ENCODE data around the gene TERT. TPM values are rescaled to one million over a fixed set of nuclear protein-coding genes. Genes with fewer than 3 reads are reported as not detected.

Gene TERT
- total RNA-seq, 1 donor from 2014 or later = 2.4 TPM

DNA sequence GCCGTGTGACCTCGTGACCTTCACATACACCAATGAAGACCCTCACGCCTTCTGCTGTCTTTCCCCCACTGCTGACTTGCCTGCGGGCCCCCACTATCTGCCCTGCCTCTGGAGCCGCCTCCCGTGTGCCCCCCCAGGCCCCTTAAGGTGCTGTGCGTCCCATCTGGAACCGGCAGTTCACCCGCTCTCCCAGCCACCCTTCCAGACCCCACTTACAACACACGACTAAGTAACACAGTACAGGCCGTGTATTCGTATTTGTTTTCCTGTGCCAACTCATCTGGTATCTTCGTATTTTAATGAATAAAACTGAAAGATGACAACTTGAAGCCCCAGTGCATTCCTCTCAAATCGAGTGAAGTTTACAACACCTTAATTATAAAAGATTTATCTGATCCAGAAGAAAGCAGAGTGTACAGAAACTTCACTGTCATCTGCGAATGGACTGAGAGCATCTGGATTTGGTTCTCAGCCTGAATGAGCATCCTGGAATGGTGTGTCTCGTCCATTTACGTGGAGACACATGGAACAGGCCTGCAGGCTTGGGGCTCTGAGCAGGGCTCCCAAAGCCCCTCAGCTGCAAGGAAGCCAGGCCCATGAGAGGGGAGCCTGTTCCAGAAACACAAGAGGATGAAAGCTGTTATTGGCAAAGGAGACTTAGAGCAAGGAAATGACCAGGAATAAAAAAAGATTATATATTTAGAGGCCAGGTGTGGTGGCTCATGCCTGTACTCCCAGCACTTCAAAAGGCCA, 21.9 kb upstream of the TERT start:
- H3K9me3 Mint-ChIP-seq = no peaks in the 10 kb centered on the region
- no peak overlapping the region for H3K27ac Mint-ChIP-seq
- TF ChIP-seq, protein P1, sequence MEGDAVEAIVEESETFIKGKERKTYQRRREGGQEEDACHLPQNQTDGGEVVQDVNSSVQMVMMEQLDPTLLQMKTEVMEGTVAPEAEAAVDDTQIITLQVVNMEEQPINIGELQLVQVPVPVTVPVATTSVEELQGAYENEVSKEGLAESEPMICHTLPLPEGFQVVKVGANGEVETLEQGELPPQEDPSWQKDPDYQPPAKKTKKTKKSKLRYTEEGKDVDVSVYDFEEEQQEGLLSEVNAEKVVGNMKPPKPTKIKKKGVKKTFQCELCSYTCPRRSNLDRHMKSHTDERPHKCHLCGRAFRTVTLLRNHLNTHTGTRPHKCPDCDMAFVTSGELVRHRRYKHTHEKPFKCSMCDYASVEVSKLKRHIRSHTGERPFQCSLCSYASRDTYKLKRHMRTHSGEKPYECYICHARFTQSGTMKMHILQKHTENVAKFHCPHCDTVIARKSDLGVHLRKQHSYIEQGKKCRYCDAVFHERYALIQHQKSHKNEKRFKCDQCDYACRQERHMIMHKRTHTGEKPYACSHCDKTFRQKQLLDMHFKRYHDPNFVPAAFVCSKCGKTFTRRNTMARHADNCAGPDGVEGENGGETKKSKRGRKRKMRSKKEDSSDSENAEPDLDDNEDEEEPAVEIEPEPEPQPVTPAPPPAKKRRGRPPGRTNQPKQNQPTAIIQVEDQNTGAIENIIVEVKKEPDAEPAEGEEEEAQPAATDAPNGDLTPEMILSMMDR (IDR thresholded peaks at IDR 0.05) = no peak
- TF ChIP-seq EZH2 (IDR thresholded peaks at IDR 0.05) = no peak
- TF ChIP-seq EZH2phosphoT487 (IDR thresholded peaks at IDR 0.05) = no peak
- Histone ChIP-seq H3K9me3 (ENCODE audit: low read depth) (no peaks in the 10 kb centered on the region), H3K4me3 (no peak overlapping the region), H3K27me3 (no peaks in the 10 kb centered on the region), H3K27ac (no peak overlapping the region), H3K4me1 (peaks cover 12% of the 10 kb centered on the region), H2AFZ (replicated peaks) (no peak overlapping the region), H4K20me1 (ENCODE audit: low read depth) (no peaks in the 10 kb centered on the region), H3K4me2 (peak overlapping the region; percentile 60), H3K9ac (no peak overlapping the region), H3F3A (ENCODE audit: low read depth) (peaks cover 14% of the 10 kb centered on the region), H3K79me2 (ENCODE audit: low read depth) (no peaks in the 10 kb centered on the region), H3K36me3 (no peaks in the 10 kb centered on the region)
- H3K4me1 Mint-ChIP-seq = peaks cover 6% of the 10 kb centered on the region
- H3K27me3 Mint-ChIP-seq (ENCODE audit: insufficient read depth, low read depth) = peaks cover 2% of the 10 kb centered on the region
- peaks cover 12% of the 10 kb centered on the region for H3K36me3 Mint-ChIP-seq
- no peak for DNase-seq (ENCODE audit: low spot score)
- no peak overlapping the region for H3K4me3 Mint-ChIP-seq

DNA sequence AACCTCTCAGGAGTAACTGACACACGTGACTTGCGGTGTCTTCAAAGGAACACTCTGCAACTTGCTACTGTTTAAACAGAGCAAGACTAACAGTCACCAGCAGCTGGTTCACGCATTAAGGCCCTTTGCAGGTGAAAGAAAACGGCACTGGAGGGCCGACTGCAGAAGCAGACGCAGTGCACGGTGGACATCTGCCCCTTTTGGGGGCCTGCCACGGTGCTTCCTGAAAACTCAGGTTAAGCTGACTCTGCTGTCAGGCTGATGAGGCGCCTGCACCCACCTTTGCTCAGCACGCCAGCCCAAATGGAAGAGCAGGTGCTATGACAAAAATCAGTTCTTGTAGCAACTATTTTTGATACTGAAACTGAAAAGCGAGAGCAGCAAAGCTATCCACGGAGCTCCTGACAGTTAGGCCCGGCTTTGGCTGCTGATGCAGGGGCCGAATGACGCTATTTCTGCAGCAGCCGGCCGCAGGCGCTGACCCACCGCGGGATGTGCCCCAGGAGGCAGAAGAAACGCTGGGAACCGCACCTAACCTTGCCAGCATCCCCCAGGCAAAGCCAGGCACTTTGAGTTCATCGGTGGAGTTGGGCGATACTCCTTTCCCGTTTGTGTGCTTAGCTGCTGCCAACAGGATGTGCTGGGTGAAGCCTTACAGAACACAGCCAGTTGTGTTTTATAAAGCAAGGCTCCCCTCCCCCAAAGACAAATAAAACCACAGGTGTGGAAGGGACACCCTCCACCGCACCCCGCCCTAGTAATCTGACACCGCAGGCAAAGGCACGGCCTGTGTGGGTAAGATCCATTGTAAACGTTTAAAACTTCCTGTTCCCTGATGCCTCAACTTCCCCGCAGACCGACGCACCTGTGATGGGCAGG, 21.1 kb upstream of the TERT start:
- H2AFZ ChIP-seq (replicated peaks) = no peak overlapping the region
- DNase-seq (ENCODE audit: low spot score) = peak; percentile 28
- peaks cover 3% of the 10 kb centered on the region for H3K9me3 Mint-ChIP-seq
- no peak overlapping the region for H3K4me3 Mint-ChIP-seq
- H3K79me2 ChIP-seq (ENCODE audit: low read depth) = no peaks in the 10 kb centered on the region
- peaks cover 6% of the 10 kb centered on the region for H3K4me1 Mint-ChIP-seq
- H3F3A ChIP-seq (ENCODE audit: low read depth) = peaks cover 14% of the 10 kb centered on the region
- H3K27ac ChIP-seq = no peak overlapping the region
- H3K36me3 ChIP-seq = no peaks in the 10 kb centered on the region
- H3K9ac ChIP-seq = no peak overlapping the region
- H3K4me3 ChIP-seq = no peak overlapping the region
- peak overlapping the region; percentile 60 for H3K4me2 ChIP-seq
- peaks cover 10% of the 10 kb centered on the region for H3K36me3 Mint-ChIP-seq
- no peaks in the 10 kb centered on the region for H3K27me3 ChIP-seq
- no peaks in the 10 kb centered on the region for H3K9me3 ChIP-seq (ENCODE audit: low read depth)
- TF ChIP-seq EZH2 (IDR thresholded peaks at IDR 0.05) (no peak), EZH2phosphoT487 (IDR thresholded peaks at IDR 0.05) (no peak)
- TF ChIP-seq, protein P1 (IDR thresholded peaks at IDR 0.05) = no peak
- H3K4me1 ChIP-seq = peaks cover 12% of the 10 kb centered on the region
- H3K27me3 Mint-ChIP-seq (ENCODE audit: insufficient read depth, low read depth) = peaks cover 2% of the 10 kb centered on the region
- H4K20me1 ChIP-seq (ENCODE audit: low read depth) = no peaks in the 10 kb centered on the region
- H3K27ac Mint-ChIP-seq = no peak overlapping the region

DNA sequence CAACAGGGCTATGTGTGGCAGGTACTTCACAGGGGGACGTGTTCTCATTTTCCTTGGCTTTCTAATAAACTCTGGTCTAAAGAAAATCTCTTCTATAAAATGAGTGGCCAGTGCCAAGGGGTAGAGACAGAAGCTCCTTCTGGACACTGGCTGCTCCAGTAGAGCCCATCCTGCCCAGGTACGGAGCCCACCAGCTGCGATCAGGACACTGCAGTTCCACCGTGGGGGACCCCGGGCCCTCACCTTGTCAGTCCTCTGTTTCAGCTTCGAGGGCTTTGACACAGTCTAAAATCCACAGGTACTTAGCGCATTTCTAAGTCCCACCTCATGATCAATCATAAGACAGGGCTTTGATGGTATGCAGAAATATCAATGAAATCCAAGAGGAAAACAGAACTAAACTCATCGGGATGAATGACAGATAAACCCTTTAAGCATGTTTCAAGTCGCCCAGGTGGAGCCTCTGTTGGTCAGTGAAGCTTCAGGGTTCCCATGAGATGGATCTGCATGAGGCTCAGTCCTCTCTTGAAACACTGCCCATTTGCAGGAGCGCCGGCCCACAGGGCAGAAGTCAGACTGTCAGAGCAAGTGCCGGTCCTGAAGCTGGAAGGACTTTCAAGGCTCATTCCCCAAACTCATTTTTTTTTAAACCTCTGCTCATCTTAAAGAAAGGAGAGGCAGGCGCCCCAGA, 20.3 kb upstream of the TERT start:
- peaks cover 7% of the 10 kb centered on the region for H3K9me3 Mint-ChIP-seq
- TF ChIP-seq EZH2 (IDR thresholded peaks at IDR 0.05) = no peak
- TF ChIP-seq EZH2phosphoT487 (IDR thresholded peaks at IDR 0.05) = no peak
- TF ChIP-seq, protein P1 (IDR thresholded peaks at IDR 0.05) = no peak
- H3K4me3 ChIP-seq = no peak overlapping the region
- H3K4me2 ChIP-seq = peak overlapping the region; percentile 60
- no peak overlapping the region for H3K27ac ChIP-seq
- peaks cover 2% of the 10 kb centered on the region for H3K27me3 Mint-ChIP-seq (ENCODE audit: insufficient read depth, low read depth)
- no peaks in the 10 kb centered on the region for H3K27me3 ChIP-seq
- H3K9ac ChIP-seq = no peak overlapping the region
- no peak overlapping the region for H3K27ac Mint-ChIP-seq
- H3K36me3 Mint-ChIP-seq = peaks cover 10% of the 10 kb centered on the region
- H4K20me1 ChIP-seq (ENCODE audit: low read depth) = no peaks in the 10 kb centered on the region
- H2AFZ ChIP-seq (replicated peaks) = no peak overlapping the region
- peaks cover 14% of the 10 kb centered on the region for H3F3A ChIP-seq (ENCODE audit: low read depth)
- H3K36me3 ChIP-seq = no peaks in the 10 kb centered on the region
- H3K4me1 ChIP-seq = peaks cover 12% of the 10 kb centered on the region
- no peaks in the 10 kb centered on the region for H3K9me3 ChIP-seq (ENCODE audit: low read depth)
- peaks cover 6% of the 10 kb centered on the region for H3K4me1 Mint-ChIP-seq
- no peak overlapping the region for H3K4me3 Mint-ChIP-seq
- no peak for DNase-seq (ENCODE audit: low spot score)
- no peaks in the 10 kb centered on the region for H3K79me2 ChIP-seq (ENCODE audit: low read depth)
